Kidney capillary endothelial cell (primary cell): ENCODE results near the gene ARHGAP26.
A peak's percentile ranks its signal among the peaks of the same experiment; 100 is the strongest.
"Not testable (repeated sequence)": the region's sequence is repeated elsewhere in the genome, so short reads cannot be mapped to it uniquely, and the experiment has no call there.

ENCODE experiments used
- DNase-seq: peaks from one replicate; pipeline ENCODE4 v3.0.0-alpha.2; 2018; ENCODE audit warnings: low spot score

The ARHGAP26 gene

GRCh38 chr5:143065185-143065965, 295.2 kb downstream of the ARHGAP26 start:
- peak; percentile 65 for DNase-seq

- DNase-seq: no peak
Measured at GRCh38 chr5:143065996-143066522, 295.9 kb downstream of the ARHGAP26 start.

- DNase-seq: no peak
Measured at GRCh38 chr5:143066556-143067281, 296.5 kb downstream of the ARHGAP26 start.

GRCh38 chr5:143068712-143069111, 298.5 kb downstream of the ARHGAP26 start:
- no peak for DNase-seq

GRCh38 chr5:143071927-143072326, 301.8 kb downstream of the ARHGAP26 start:
- no peak for DNase-seq

GRCh38 chr5:143072734-143073133, 302.6 kb downstream of the ARHGAP26 start:
- no peak for DNase-seq

- DNase-seq: no peak
Measured at GRCh38 chr5:143073766-143074165, 303.6 kb downstream of the ARHGAP26 start.

- no peak for DNase-seq
Measured at GRCh38 chr5:143074414-143074996, 304.3 kb downstream of the ARHGAP26 start.

GRCh38 chr5:143076377-143076776, 306.2 kb downstream of the ARHGAP26 start:
- no peak for DNase-seq

GRCh38 chr5:143077453-143078103, 307.4 kb downstream of the ARHGAP26 start:
- no peak for DNase-seq

GRCh38 chr5:143078313-143078712, 308.1 kb downstream of the ARHGAP26 start:
- DNase-seq: no peak

- DNase-seq: no peak
Measured at GRCh38 chr5:143078971-143079370, 308.8 kb downstream of the ARHGAP26 start.

- DNase-seq: no peak
Measured at GRCh38 chr5:143080407-143080806, 310.2 kb downstream of the ARHGAP26 start.

GRCh38 chr5:143080982-143081381, 310.8 kb downstream of the ARHGAP26 start:
- no peak for DNase-seq

GRCh38 chr5:143083006-143083405, 312.8 kb downstream of the ARHGAP26 start:
- peak; percentile 58 for DNase-seq

GRCh38 chr5:143084407-143084806, 314.2 kb downstream of the ARHGAP26 start:
- no peak for DNase-seq

GRCh38 chr5:143085319-143085917, 315.2 kb downstream of the ARHGAP26 start:
- DNase-seq: no peak

- no peak for DNase-seq
Measured at GRCh38 chr5:143086546-143086907, 316.4 kb downstream of the ARHGAP26 start.

- DNase-seq: no peak
Measured at GRCh38 chr5:143086908-143087637, 316.9 kb downstream of the ARHGAP26 start.

GRCh38 chr5:143088702-143089101, 318.5 kb downstream of the ARHGAP26 start:
- not testable (repeated sequence) for DNase-seq

GRCh38 chr5:143090044-143090443, 319.9 kb downstream of the ARHGAP26 start:
- DNase-seq: not testable (repeated sequence)
